Cardiac muscle cell (in vitro differentiated cells and primary cell): Measurements from ENCODE around the gene GPR155. TPM values are rescaled to one million over a fixed set of nuclear protein-coding genes. Genes with fewer than 3 reads are reported as not detected.
"Not testable (repeated sequence)": the region's sequence is repeated elsewhere in the genome, so short reads cannot be mapped to it uniquely, and the experiment has no call there.

ENCODE experiments used
- DNase-seq, 2 donors: peaks; one replicate each; pipeline versions ENCODE4 v3.0.0 to v3.0.0-alpha.2; 2010 to 2017; ENCODE audit warnings: low read depth in 1 of 2, low spot score in 1 of 2
- H3K27ac ChIP-seq: fragments of 200-600 bp; sonication (generic); 2 replicates; pipeline ENCODE4 v1.5.1; 2016
- H3K27me3 ChIP-seq: fragments of 200-600 bp; sonication (generic); 2 replicates; pipeline ENCODE4 v1.6.0; 2016; ENCODE audit warnings: control low read depth
- H3K36me3 ChIP-seq: fragments of 200-600 bp; sonication (generic); 2 replicates; pipeline ENCODE4 v1.5.1; 2016; ENCODE audit warnings: control low read depth
- H3K4me1 ChIP-seq: fragments of 200-600 bp; sonication (generic); 2 replicates; pipeline ENCODE4 v1.8.1; 2017; ENCODE audit warnings: low read depth, mild to moderate bottlenecking, mixed run types
- H3K4me3 ChIP-seq: fragments of 200-600 bp; sonication (generic); 2 replicates; pipeline ENCODE4 v1.5.1; 2016; ENCODE audit warnings: mild to moderate bottlenecking
- H3K9me3 ChIP-seq: fragments of 200-600 bp; sonication (generic); 2 replicates; pipeline ENCODE4 v1.5.1; 2017; ENCODE audit warnings: low read depth, mild to moderate bottlenecking, control low read depth
- CTCF ChIP-seq: IDR thresholded peaks from 2 replicates; pipeline ENCODE4 v1.5.1; 2012; ENCODE audit warnings: low read depth, mild to moderate bottlenecking, low read length
- polyA plus RNA-seq: library from polyadenylated mRNA; unstranded; fragments of >200 nt; fragmentation: Nextera tagmentation; extraction: Ambion mirVana; gene quantifications from 2 replicates; pipeline ENCODE4 v1.2.1, GENCODE V29; 2016
- total RNA-seq: library from RNA; depleted of rRNA; stranded (reverse); fragments of >200 nt; gene quantifications from 2 replicates; pipeline ENCODE4 v1.2.3, GENCODE V29; 2016

Gene GPR155
- total and polyA plus RNA-seq, 2 experiments from 2014 or later, result 2.7 to 8.5 TPM

- TF ChIP-seq CTCF, result no peak
- Histone ChIP-seq H3K36me3 (no peaks in the 10 kb centered on the region), H3K27me3 (no peaks in the 10 kb centered on the region), H3K9me3 (no peaks in the 10 kb centered on the region), H3K4me1 (peaks cover 13% of the 10 kb centered on the region), H3K27ac (peak overlapping the region; percentile 51), H3K4me3 (no peak overlapping the region)
- no peak for DNase-seq
These were observed 50.5 kb downstream of the GPR155 start for GRCh38 chr2:174436351-174436750.

- Histone ChIP-seq H3K27me3 (no peaks in the 10 kb centered on the region), H3K4me3 (no peak overlapping the region), H3K36me3 (peaks cover 7% of the 10 kb centered on the region), H3K27ac (no peak overlapping the region), H3K4me1 (no peaks in the 10 kb centered on the region), H3K9me3 (no peaks in the 10 kb centered on the region)
- no peak for TF ChIP-seq CTCF
- no peak for DNase-seq
These were observed 54.9 kb downstream of the GPR155 start for GRCh38 chr2:174431902-174432301.

GRCh38 chr2:174430066-174430465, 56.8 kb downstream of the GPR155 start:
- Histone ChIP-seq H3K4me3 (no peak overlapping the region), H3K27me3 (no peaks in the 10 kb centered on the region), H3K9me3 (no peaks in the 10 kb centered on the region), H3K36me3 (peaks cover 7% of the 10 kb centered on the region), H3K4me1 (no peaks in the 10 kb centered on the region), H3K27ac (no peak overlapping the region)
- DNase-seq, result no peak
- TF ChIP-seq CTCF, result no peak

- no peak overlapping the region for H3K27ac ChIP-seq
- no peak overlapping the region for H3K4me3 ChIP-seq
- no peak for TF ChIP-seq CTCF
These were observed 58.6 kb downstream of the GPR155 start for GRCh38 chr2:174428214-174428613.

GRCh38 chr2:174412256-174412655, 74.6 kb downstream of the GPR155 start:
- H3K36me3 ChIP-seq, result peaks cover 6% of the 10 kb centered on the region
- no peaks in the 10 kb centered on the region for H3K4me1 ChIP-seq
- no peak overlapping the region for H3K27ac ChIP-seq
- TF ChIP-seq CTCF, result no peak
- no peak overlapping the region for H3K4me3 ChIP-seq
- no peak for DNase-seq
- no peaks in the 10 kb centered on the region for H3K27me3 ChIP-seq
- no peaks in the 10 kb centered on the region for H3K9me3 ChIP-seq

More at GRCh38 chr2:174428214-174428613, 58.6 kb downstream of the GPR155 start:
- DNase-seq, result no peak
- Histone ChIP-seq H3K27me3 (no peaks in the 10 kb centered on the region), H3K9me3 (no peaks in the 10 kb centered on the region), H3K36me3 (peaks cover 7% of the 10 kb centered on the region), H3K4me1 (no peaks in the 10 kb centered on the region)

GRCh38 chr2:174410039-174410438, 76.8 kb downstream of the GPR155 start:
- H3K27ac ChIP-seq, result peak overlapping the region; percentile 88

More at GRCh38 chr2:174410039-174410438, 76.8 kb downstream of the GPR155 start:
- not testable (repeated sequence) for H3K36me3 ChIP-seq, H3K4me1 ChIP-seq, H3K9me3 ChIP-seq, H3K27me3 ChIP-seq, DNase-seq
- peak overlapping the region; percentile 55 for H3K4me3 ChIP-seq
